ENCODE results near the gene COX15.

COX15 gene

DNA sequence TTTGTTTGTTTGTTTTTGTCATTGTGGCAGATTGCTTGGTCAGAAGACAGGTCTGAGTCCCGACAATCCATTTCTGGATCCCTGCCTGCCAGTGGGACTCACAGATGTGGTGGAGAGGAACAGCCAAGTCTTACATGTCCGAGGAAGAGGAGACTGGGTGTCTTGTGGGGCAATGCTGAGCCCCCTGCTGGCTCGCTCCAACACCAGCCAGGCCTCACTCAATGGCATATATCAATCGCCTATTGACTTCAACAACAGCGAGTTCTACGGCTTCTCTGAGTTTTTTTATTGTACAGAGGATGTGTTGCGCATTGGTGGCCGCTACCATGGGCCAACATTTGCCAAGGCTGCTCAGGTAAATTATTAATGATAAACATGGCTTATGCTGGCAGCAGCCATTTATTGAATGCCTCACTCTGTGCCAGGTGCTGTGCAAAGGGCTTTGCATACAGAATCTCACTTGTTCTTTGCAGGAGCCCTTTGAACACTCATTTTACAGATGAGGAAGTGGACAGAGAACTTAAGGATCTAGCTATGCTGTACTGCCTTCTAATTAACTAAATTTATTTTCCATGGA, 33.3 kb downstream of the COX15 start:
- Histone ChIP-seq H3K4me1 (no peaks in the 10 kb centered on the region), H3K4me3 (no peak overlapping the region), H3K27ac (no peak overlapping the region), H3K36me3 (peaks cover 32 to 88% (median 57%) of the 10 kb centered on the region in 3 donors), H3K9me3 (no peaks in the 10 kb centered on the region), H3K27me3 (no peaks in the 10 kb centered on the region)
- DNase-seq: no peak
- TF ChIP-seq, protein P1, sequence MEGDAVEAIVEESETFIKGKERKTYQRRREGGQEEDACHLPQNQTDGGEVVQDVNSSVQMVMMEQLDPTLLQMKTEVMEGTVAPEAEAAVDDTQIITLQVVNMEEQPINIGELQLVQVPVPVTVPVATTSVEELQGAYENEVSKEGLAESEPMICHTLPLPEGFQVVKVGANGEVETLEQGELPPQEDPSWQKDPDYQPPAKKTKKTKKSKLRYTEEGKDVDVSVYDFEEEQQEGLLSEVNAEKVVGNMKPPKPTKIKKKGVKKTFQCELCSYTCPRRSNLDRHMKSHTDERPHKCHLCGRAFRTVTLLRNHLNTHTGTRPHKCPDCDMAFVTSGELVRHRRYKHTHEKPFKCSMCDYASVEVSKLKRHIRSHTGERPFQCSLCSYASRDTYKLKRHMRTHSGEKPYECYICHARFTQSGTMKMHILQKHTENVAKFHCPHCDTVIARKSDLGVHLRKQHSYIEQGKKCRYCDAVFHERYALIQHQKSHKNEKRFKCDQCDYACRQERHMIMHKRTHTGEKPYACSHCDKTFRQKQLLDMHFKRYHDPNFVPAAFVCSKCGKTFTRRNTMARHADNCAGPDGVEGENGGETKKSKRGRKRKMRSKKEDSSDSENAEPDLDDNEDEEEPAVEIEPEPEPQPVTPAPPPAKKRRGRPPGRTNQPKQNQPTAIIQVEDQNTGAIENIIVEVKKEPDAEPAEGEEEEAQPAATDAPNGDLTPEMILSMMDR (IDR thresholded peaks at IDR 0.05): no peak
- intact Hi-C loops (cut with DNase I; ENCODE audit: low total_unique reads): no loop called here

DNA sequence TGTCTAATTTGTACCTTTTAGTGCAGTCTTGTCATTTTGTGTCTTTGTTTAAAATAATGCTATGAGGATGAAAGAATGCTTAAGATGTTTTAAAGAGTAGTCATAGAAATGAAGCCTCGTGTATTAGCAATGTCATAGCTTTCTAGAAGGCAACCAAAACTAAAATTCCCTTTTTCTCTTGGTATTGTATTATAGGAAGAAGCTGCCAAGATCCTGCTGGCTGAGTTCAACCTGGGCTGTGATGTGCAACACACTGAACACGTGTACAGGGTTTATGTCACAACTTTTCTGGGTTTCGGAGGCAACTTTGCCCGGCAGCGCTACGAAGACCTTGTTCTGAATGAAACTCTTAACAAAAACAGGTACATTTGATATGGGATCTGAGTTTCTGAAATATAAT, 36.2 kb downstream of the COX15 start:
- Histone ChIP-seq H3K27me3 (no peaks in the 10 kb centered on the region), H3K9me3 (no peaks in the 10 kb centered on the region), H3K36me3 (peaks cover 35 to 85% (median 47%) of the 10 kb centered on the region in 3 donors), H3K4me3 (no peak overlapping the region), H3K27ac (no peak overlapping the region), H3K4me1 (no peaks in the 10 kb centered on the region)
- intact Hi-C loops (cut with DNase I; ENCODE audit: low total_unique reads): no loop called here
- DNase-seq: no peak
- TF ChIP-seq, protein P1 (IDR thresholded peaks at IDR 0.05): no peak

DNA sequence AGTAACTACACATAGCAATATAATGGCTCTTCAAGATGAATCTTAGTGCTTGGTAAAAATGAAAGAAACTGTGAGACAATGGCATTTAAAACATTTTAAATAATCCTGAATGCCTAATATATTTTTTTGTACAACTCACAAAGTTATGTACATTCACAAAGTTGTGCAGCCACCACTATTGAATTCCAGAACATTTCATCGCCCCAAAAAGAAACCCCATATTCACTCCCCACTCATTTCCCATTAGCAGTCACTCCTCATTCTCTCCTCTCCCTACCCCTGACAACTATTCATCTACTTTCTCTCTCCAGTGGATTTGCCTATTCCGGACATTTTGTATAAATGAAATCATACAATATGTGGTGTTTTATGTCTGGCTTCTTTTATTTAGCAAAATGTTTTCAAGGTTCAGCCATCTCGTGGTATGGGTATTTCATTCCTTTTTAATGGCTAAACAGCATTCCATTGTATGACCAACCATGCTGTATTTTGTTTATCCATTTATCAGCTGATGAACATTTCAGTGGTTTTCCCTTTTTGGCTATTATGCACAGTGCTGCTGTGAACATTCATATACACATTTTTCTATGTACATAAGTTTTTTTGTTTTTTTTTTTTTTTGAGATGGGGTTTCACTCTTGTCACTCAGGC, 37.9 kb downstream of the COX15 start:
- DNase-seq: no peak
- H3K36me3 ChIP-seq: peaks cover 31 to 70% (median 35%) of the 10 kb centered on the region in 3 donors
- intact Hi-C loops (cut with DNase I; ENCODE audit: low total_unique reads): no loop called here
- H3K27me3 ChIP-seq: no peaks in the 10 kb centered on the region
- no peaks in the 10 kb centered on the region for H3K9me3 ChIP-seq
- no peak overlapping the region for H3K4me3 ChIP-seq
- no peak overlapping the region for H3K27ac ChIP-seq
- TF ChIP-seq, protein P1 (IDR thresholded peaks at IDR 0.05): no peak
- no peaks in the 10 kb centered on the region for H3K4me1 ChIP-seq

DNA sequence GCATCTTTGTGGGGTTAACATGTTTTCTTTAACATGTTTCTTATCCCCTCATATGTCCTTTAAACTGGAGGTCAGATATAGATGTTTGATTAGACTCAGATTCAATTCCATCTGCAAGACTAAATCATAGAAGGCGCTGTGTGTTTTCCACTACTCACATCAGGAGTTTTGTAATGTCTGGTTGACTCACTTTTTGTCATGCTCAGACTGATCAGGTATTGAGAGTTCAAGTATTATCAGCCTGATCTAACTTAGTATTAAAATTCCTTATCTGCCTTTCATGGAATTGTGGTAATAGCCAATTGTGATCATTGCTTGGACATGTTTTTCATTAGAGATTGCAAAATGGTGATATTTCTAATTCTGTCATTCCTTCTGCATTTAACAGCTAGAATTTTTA, 42.5 kb downstream of the COX15 start:
- Histone ChIP-seq H3K4me1 (no peaks in the 10 kb centered on the region), H3K4me3 (no peak overlapping the region), H3K27me3 (no peaks in the 10 kb centered on the region), H3K9me3 (no peaks in the 10 kb centered on the region), H3K36me3 (peaks cover 10 to 46% (median 11%) of the 10 kb centered on the region in 3 donors), H3K27ac (no peak overlapping the region)
- TF ChIP-seq, protein P1 (IDR thresholded peaks at IDR 0.05): no peak
- no peak for DNase-seq
- intact Hi-C loops (cut with DNase I; ENCODE audit: low total_unique reads): no loop called here

DNA sequence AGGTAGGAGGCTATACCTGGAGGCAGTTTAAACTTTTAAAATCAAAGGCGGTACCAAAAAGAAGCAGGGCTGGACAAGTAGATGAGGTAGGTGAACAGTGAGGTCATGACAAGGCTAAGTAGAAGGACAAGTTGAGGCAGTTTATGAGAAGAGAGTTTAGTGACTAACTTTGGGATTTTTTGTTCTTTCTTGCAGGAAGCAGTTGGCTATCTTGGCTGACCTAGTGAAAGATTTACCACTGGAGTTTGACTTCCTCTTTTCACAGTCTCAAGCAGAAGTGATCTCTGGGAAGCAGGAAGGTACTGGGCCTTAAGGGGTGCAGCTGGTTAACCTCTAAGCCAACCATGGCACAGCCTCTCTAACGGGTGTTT, 46.3 kb downstream of the COX15 start:
- intact Hi-C loops (cut with DNase I; ENCODE audit: low total_unique reads): no loop called here
- H3K27ac ChIP-seq: no peak overlapping the region
- no peak for DNase-seq

More for the DNA sequence above, 46.3 kb downstream of the COX15 start:
- no peak overlapping the region for H3K4me3 ChIP-seq
- no peaks in the 10 kb centered on the region for H3K9me3 ChIP-seq
- H3K36me3 ChIP-seq: peaks cover 15 to 28% (median 16%) of the 10 kb centered on the region in 3 donors
- H3K4me1 ChIP-seq: no peaks in the 10 kb centered on the region
- no peaks in the 10 kb centered on the region for H3K27me3 ChIP-seq
- TF ChIP-seq, protein P1 (IDR thresholded peaks at IDR 0.05): no peak
